HEK293 (cell line): ENCODE results near the gene ZNF546.

Experiments
- GLIS1 ChIP-seq: fragments of 450-650 bp; formaldehyde crosslinking; IDR thresholded peaks from 2 replicates; pipeline ENCODE4 v1.5.1; 2016; ENCODE audit warnings: missing biosample characterization, missing genetic modification characterization
- HIC1 ChIP-seq: fragments of 450-650 bp; formaldehyde crosslinking; IDR thresholded peaks from 2 replicates; pipeline ENCODE4 v1.5.1; 2016; ENCODE audit warnings: missing biosample characterization, missing genetic modification characterization
- KLF17 ChIP-seq: fragments of 450-650 bp; formaldehyde crosslinking; IDR thresholded peaks from 2 replicates; pipeline ENCODE4 v1.5.1; 2016; ENCODE audit warnings: missing biosample characterization, missing genetic modification characterization
- KLF7 ChIP-seq: fragments of 450-650 bp; formaldehyde crosslinking; IDR thresholded peaks from 2 replicates; pipeline ENCODE4 v1.5.1; 2016; ENCODE audit warnings: missing biosample characterization, missing genetic modification characterization, borderline replicate concordance
- KLF9 ChIP-seq: fragments of 450-650 bp; formaldehyde crosslinking; IDR thresholded peaks from 2 replicates; pipeline ENCODE4 v1.5.1; 2016; ENCODE audit warnings: missing biosample characterization, missing genetic modification characterization, low read depth
- RBAK ChIP-seq: fragments of 450-650 bp; formaldehyde crosslinking; IDR thresholded peaks from 2 replicates; pipeline ENCODE4 v1.5.1; 2016; ENCODE audit warnings: missing biosample characterization, missing genetic modification characterization
- REST ChIP-seq: fragments of 450-650 bp; formaldehyde crosslinking; IDR thresholded peaks from 2 replicates; pipeline ENCODE4 v1.5.1; 2016; ENCODE audit warnings: missing biosample characterization, missing genetic modification characterization
- ZBTB11 ChIP-seq: fragments of 450-650 bp; formaldehyde crosslinking; conservative IDR thresholded peaks from 2 replicates; pipeline ENCODE4 v1.5.1; 2016; ENCODE audit warnings: low read depth, missing biosample characterization, missing genetic modification characterization
- ZFP69B ChIP-seq: fragments of 450-650 bp; formaldehyde crosslinking; IDR thresholded peaks from 2 replicates; pipeline ENCODE4 v1.5.1; 2016; ENCODE audit warnings: missing biosample characterization, missing genetic modification characterization
- ZNF2 ChIP-seq: fragments of 450-650 bp; formaldehyde crosslinking; IDR thresholded peaks from 2 replicates; pipeline ENCODE4 v1.5.1; 2016; ENCODE audit warnings: missing biosample characterization, missing genetic modification characterization
- ZNF211 ChIP-seq: fragments of 450-650 bp; formaldehyde crosslinking; IDR thresholded peaks from 2 replicates; pipeline ENCODE4 v1.5.1; 2016; ENCODE audit warnings: low read depth, missing biosample characterization, missing genetic modification characterization
- ZNF280D ChIP-seq: fragments of 450-650 bp; formaldehyde crosslinking; IDR thresholded peaks from 2 replicates; pipeline ENCODE4 v1.5.1; 2016; ENCODE audit warnings: missing biosample characterization, missing genetic modification characterization
- ZNF426 ChIP-seq: fragments of 450-650 bp; formaldehyde crosslinking; IDR thresholded peaks from 2 replicates; pipeline ENCODE4 v1.5.1; 2017; ENCODE audit warnings: missing biosample characterization, missing genetic modification characterization, mild to moderate bottlenecking, inconsistent platforms, moderate library complexity
- ZNF518A ChIP-seq: fragments of 450-650 bp; formaldehyde crosslinking; conservative IDR thresholded peaks from 2 replicates; pipeline ENCODE4 v1.5.1; 2016; ENCODE audit warnings: low read depth, missing biosample characterization, missing genetic modification characterization
- ZNF561 ChIP-seq: fragments of 450-650 bp; IDR thresholded peaks from 2 replicates; pipeline ENCODE4 v1.5.1; 2018; ENCODE audit warnings: missing biosample characterization, missing genetic modification characterization, borderline replicate concordance
- ZNF610 ChIP-seq: fragments of 450-650 bp; formaldehyde crosslinking; IDR thresholded peaks from 2 replicates; pipeline ENCODE4 v1.5.1; 2016; ENCODE audit warnings: missing biosample characterization, missing genetic modification characterization, borderline replicate concordance
- ZNF677 ChIP-seq: fragments of 450-650 bp; IDR thresholded peaks from 2 replicates; pipeline ENCODE4 v1.5.0; 2018; ENCODE audit warnings: missing biosample characterization, mild to moderate bottlenecking, missing genetic modification characterization, moderate library complexity
- ZNF785 ChIP-seq: fragments of 450-650 bp; formaldehyde crosslinking; IDR thresholded peaks from 2 replicates; pipeline ENCODE4 v1.5.1; 2016; ENCODE audit warnings: missing biosample characterization, missing genetic modification characterization
- ZSCAN16 ChIP-seq: fragments of 450-650 bp; formaldehyde crosslinking; IDR thresholded peaks from 2 replicates; pipeline ENCODE4 v1.5.1; 2016; ENCODE audit warnings: missing biosample characterization, missing genetic modification characterization

Gene ZNF546

GRCh38 chr19:39970675-39971379 is 26.0 kb upstream of the ZNF546 start, which contains the start of gene PSMC4 (continued):
- TF ChIP-seq HIC1 (tag by site-specific recombination), result peak; percentile 90
- TF ChIP-seq REST, result 0 out of 2 replicates have a peak, but pooled peaks have one; percentile 60
- peak; percentile 56; the same call in 1 of the 2 replicates for TF ChIP-seq KLF7 (tag by site-specific recombination)
- TF ChIP-seq ZNF610, result peak; percentile 76; the same call in 1 of the 2 replicates
- peak; percentile 96 for TF ChIP-seq ZNF280D (tag by site-specific recombination)
- peak; percentile 97 for TF ChIP-seq ZNF2 (tag by site-specific recombination)
- peak; percentile 79 for TF ChIP-seq ZFP69B (tag by site-specific recombination)
- peak; percentile 46; the same call in 1 of the 2 replicates for TF ChIP-seq ZSCAN16 (tag by site-specific recombination)
- no peak for TF ChIP-seq ZNF211 (tag by site-specific recombination)
- TF ChIP-seq GLIS1 (tag by site-specific recombination), result peak; percentile 96
- peak; percentile 99 for TF ChIP-seq KLF9
- peak; percentile 73 for TF ChIP-seq ZNF785 (tag by site-specific recombination)
- peak; percentile 95 for TF ChIP-seq ZBTB11 (tag by site-specific recombination)
- peak; percentile 94 for TF ChIP-seq ZNF561
- peak; percentile 79 for TF ChIP-seq ZNF518A (tag by site-specific recombination)
- TF ChIP-seq RBAK (tag by site-specific recombination), result peak; percentile 71; the same call in 1 of the 2 replicates
- no peak for TF ChIP-seq ZNF677 (tag by site-specific recombination)
- no peak for TF ChIP-seq ZNF426 (tag by site-specific recombination)
- peak; percentile 83 for TF ChIP-seq KLF17 (tag by site-specific recombination)
